AG09319 (cell line): ENCODE measurements around the gene NUDCD3.

Source experiments
- DNase-seq: peaks from one replicate; pipeline ENCODE4 v3.0.0-alpha.2; 2010; ENCODE audit warnings: low read depth; ENCODE audit errors: extremely low read depth
- CTCF ChIP-seq: IDR thresholded peaks from 2 replicates; pipeline ENCODE4 v1.5.1; 2011; ENCODE audit warnings: low read depth, mild to moderate bottlenecking, inconsistent platforms, low read length, moderate library complexity

NUDCD3 gene

GRCh38 chr7:44469461-44470134 is 20.9 kb downstream of the NUDCD3 start:
- TF ChIP-seq CTCF: no peak
- DNase-seq: no peak

GRCh38 chr7:44467217-44467548 is 23.3 kb downstream of the NUDCD3 start:
- no peak for DNase-seq
- no peak for TF ChIP-seq CTCF

GRCh38 chr7:44466300-44467216 is 23.9 kb downstream of the NUDCD3 start:
- no peak for DNase-seq
- TF ChIP-seq CTCF: no peak

- no peak for DNase-seq
- TF ChIP-seq CTCF: no peak
Measured at GRCh38 chr7:44465490-44465889, 25.0 kb downstream of the NUDCD3 start.

DNA sequence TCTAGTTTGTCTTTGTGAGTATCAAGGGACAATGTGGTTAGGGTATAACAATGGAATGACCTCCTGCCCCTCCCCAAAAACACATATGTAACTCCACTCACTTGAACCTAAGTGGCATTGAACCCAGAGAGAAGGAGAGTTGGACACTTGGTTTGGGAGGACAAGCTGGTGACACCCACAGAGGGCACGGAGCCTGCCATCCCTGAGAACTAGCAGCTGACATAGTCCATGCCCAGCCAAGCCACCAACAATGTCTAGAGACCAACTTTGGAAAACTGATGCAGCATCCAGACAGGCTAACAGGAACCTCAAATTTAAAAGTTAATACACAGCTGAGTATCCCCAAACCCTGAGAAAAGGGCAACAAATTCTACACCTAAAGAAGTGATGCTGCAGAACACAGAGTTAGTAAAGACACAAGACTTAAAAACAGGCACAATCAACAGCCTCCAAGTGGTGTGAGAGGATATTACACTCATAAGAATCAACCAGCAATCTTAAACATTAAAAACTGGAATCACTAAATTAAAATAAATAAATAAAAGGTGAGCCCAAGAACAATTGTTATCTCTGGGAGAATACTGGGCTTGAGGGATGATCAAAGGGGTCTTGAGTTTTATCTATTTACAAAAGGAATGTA is 27.2 kb downstream of the NUDCD3 start:
- no peak for DNase-seq
- peak; percentile 15 for TF ChIP-seq CTCF

DNA sequence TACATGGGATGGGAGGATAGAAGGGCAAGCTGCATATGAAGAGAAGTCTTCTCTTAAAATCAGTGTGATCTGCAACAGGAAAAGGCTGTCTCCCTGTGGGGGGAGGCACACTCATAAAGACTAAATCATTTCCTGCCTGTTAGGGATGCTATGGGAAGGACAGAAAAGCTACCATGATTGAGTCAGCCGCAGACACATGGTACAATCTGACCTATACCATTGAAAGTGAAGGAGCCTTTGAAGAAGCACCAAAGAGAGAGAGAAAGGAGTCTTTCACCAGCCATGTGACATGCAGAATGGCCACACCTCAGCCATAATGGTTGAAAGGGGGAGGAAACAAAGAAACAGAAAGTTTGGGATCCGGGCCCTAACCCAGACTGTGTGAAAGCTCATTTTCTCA is 29.1 kb downstream of the NUDCD3 start:
- DNase-seq: no peak
- no peak for TF ChIP-seq CTCF

DNA sequence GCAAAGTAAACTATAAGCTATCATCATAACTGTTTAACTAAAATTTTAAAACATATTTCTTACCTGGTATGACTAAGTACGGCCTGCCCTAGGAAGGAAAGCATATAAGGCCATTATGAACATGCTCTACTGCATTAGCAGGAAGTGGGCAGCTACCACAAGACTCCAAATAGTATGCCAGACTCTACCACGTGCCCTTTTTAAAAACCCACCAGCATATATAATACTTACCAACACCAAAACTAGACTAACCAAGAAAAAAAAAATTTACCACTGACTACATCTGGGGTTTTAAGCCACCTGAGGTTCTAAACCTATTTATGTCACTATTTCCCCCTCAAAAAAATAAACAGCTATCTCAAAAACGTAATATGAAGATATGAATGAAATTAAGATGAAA is 30.1 kb downstream of the NUDCD3 start:
- DNase-seq: no peak

More for the DNA sequence above, 30.1 kb downstream of the NUDCD3 start:
- no peak for TF ChIP-seq CTCF
